Measurements from ENCODE around the gene PNPO. TPM values are rescaled to one million over a fixed set of nuclear protein-coding genes. Genes with fewer than 3 reads are reported as not detected.

Gene PNPO
- total and polyA plus RNA-seq, 2 experiments from 2014 or later, result 12.2 to 17.0 TPM

- Histone ChIP-seq H3K4me2 (peak overlapping the region; percentile 94), H4K20me1 (ENCODE audit: insufficient read depth, poor library complexity, severe bottlenecking) (no peaks in the 10 kb centered on the region), H3K4me1 (ENCODE audit: insufficient read depth) (peaks cover 13% of the 10 kb centered on the region), H3K27ac (no peak overlapping the region), H3K9me3 (ENCODE audit: low read depth) (no peaks in the 10 kb centered on the region), H3K4me3 (no peak overlapping the region), H3K79me2 (peaks cover 54% of the 10 kb centered on the region), H3K27me3 (no peaks in the 10 kb centered on the region), H3K36me3 (replicated peaks; ENCODE audit: insufficient read depth, low read depth) (no peaks in the 10 kb centered on the region), H3K9me2 (replicated peaks; ENCODE audit: insufficient read depth) (no peaks in the 10 kb centered on the region), H2AFZ (no peak overlapping the region)
- DNase-seq (ENCODE audit: low spot score), result no peak
- TF ChIP-seq CTCF (IDR thresholded peaks at IDR 0.05; ENCODE audit: poor library complexity) (no peak), EZH2 (IDR thresholded peaks at IDR 0.05; ENCODE audit: borderline replicate concordance) (no peak)
Observed at GRCh38 chr17:47898241-47898640, 43.1 kb upstream of the PNPO start.

GRCh38 chr17:47899643-47900042 lies 41.7 kb upstream of the PNPO start:
- DNase-seq (ENCODE audit: low spot score), result no peak
- Histone ChIP-seq H3K4me2 (no peak overlapping the region), H3K4me3 (no peak overlapping the region), H3K9me2 (replicated peaks; ENCODE audit: insufficient read depth) (no peaks in the 10 kb centered on the region), H3K27me3 (no peaks in the 10 kb centered on the region), H4K20me1 (ENCODE audit: insufficient read depth, poor library complexity, severe bottlenecking) (no peaks in the 10 kb centered on the region), H2AFZ (no peak overlapping the region), H3K79me2 (peaks cover 57% of the 10 kb centered on the region), H3K4me1 (ENCODE audit: insufficient read depth) (peaks cover 8% of the 10 kb centered on the region), H3K27ac (no peak overlapping the region), H3K36me3 (replicated peaks; ENCODE audit: insufficient read depth, low read depth) (no peaks in the 10 kb centered on the region), H3K9me3 (ENCODE audit: low read depth) (no peaks in the 10 kb centered on the region)
- 90% methylated on average over 5 of the region's 5 CpGs for WGBS (ENCODE audit: low lambda C conversion rate, missing lambda C conversion rate)
- TF ChIP-seq EZH2phosphoT487 (IDR thresholded peaks at IDR 0.05; ENCODE audit: low read depth, severe bottlenecking, unreplicated experiment) (no peak), EZH2 (IDR thresholded peaks at IDR 0.05; ENCODE audit: borderline replicate concordance) (no peak), CTCF (IDR thresholded peaks at IDR 0.05; ENCODE audit: poor library complexity) (no peak)

GRCh38 chr17:47901423-47901822 lies 39.9 kb upstream of the PNPO start:
- Histone ChIP-seq H3K9me2 (replicated peaks; ENCODE audit: insufficient read depth) (no peaks in the 10 kb centered on the region), H3K79me2 (peaks cover 55% of the 10 kb centered on the region), H3K27me3 (no peaks in the 10 kb centered on the region), H4K20me1 (ENCODE audit: insufficient read depth, poor library complexity, severe bottlenecking) (no peaks in the 10 kb centered on the region), H3K27ac (no peak overlapping the region), H3K9me3 (ENCODE audit: low read depth) (no peaks in the 10 kb centered on the region), H3K36me3 (replicated peaks; ENCODE audit: insufficient read depth, low read depth) (no peaks in the 10 kb centered on the region), H3K4me2 (no peak overlapping the region), H2AFZ (no peak overlapping the region), H3K4me3 (no peak overlapping the region), H3K4me1 (ENCODE audit: insufficient read depth) (peaks cover 5% of the 10 kb centered on the region)
- WGBS (ENCODE audit: low lambda C conversion rate, missing lambda C conversion rate), result 82% methylated on average over 7 of the region's 7 CpGs
- DNase-seq (ENCODE audit: low spot score), result no peak
- TF ChIP-seq EZH2phosphoT487 (IDR thresholded peaks at IDR 0.05; ENCODE audit: low read depth, severe bottlenecking, unreplicated experiment), result no peak
- TF ChIP-seq CTCF (IDR thresholded peaks at IDR 0.05; ENCODE audit: poor library complexity), result no peak
- no peak for TF ChIP-seq EZH2 (IDR thresholded peaks at IDR 0.05; ENCODE audit: borderline replicate concordance)

Measured in hepatocyte (in vitro differentiated cells).